Karpas-422 (cell line): ENCODE results near the gene TTC12. TPM values are rescaled to one million over a fixed set of nuclear protein-coding genes. Genes with fewer than 3 reads are reported as not detected.

Source experiments
- DNase-seq: peaks from one replicate; pipeline ENCODE4 v3.0.0-alpha.2; 2015
- H2AFZ ChIP-seq: fragments of 200-600 bp; sonication (generic); 2 replicates; pipeline ENCODE4 v1.6.1; 2014; ENCODE audit warnings: antibody characterized with exemption, low read length, mixed read lengths
- H3K27ac ChIP-seq: fragments of 200-600 bp; sonication (generic); 2 replicates; pipeline ENCODE4 v1.5.1; 2014; ENCODE audit warnings: mild to moderate bottlenecking, low read length, moderate library complexity
- H3K27me3 ChIP-seq: fragments of 200-600 bp; sonication (generic); 2 replicates; pipeline ENCODE4 v1.6.1; 2014; ENCODE audit warnings: low read length, mixed read lengths
- H3K36me3 ChIP-seq: fragments of 200-600 bp; sonication (generic); 2 replicates; pipeline ENCODE4 v1.6.1; 2014; ENCODE audit warnings: low read length, mixed read lengths; ENCODE audit not compliant: insufficient read depth
- H3K4me1 ChIP-seq: fragments of 200-600 bp; sonication (generic); 2 replicates; pipeline ENCODE4 v1.6.1; 2014; ENCODE audit warnings: mild to moderate bottlenecking, low read length, mixed read lengths
- H3K4me2 ChIP-seq: fragments of 200-600 bp; sonication (generic); 2 replicates; pipeline ENCODE4 v1.6.1; 2014; ENCODE audit warnings: low read length, low read depth, mild to moderate bottlenecking; ENCODE audit not compliant: poor library complexity, severe bottlenecking
- H3K4me3 ChIP-seq: fragments of 200-600 bp; sonication (generic); 2 replicates; pipeline ENCODE4 v1.5.1; 2014; ENCODE audit warnings: mild to moderate bottlenecking, antibody characterized with exemption, low read length, mixed read lengths
- H3K79me2 ChIP-seq: fragments of 200-600 bp; sonication (generic); 2 replicates; pipeline ENCODE4 v1.6.1; 2014; ENCODE audit warnings: mild to moderate bottlenecking, low read length, mixed read lengths
- H3K9ac ChIP-seq: fragments of 200-600 bp; sonication (generic); 2 replicates; pipeline ENCODE4 v1.6.0; 2014; ENCODE audit warnings: low read length
- H3K9me2 ChIP-seq: fragments of 200-600 bp; sonication (generic), shearing (Covaris generic); replicated peaks from 2 replicates; pipeline ENCODE4 v1.6.0; 2014; ENCODE audit warnings: mild to moderate bottlenecking, low read length, moderate library complexity; ENCODE audit not compliant: insufficient read depth
- H3K9me3 ChIP-seq: fragments of 300-700, 200-600 bp; sonication (generic); 2 replicates; pipeline ENCODE4 v1.6.1; 2014; ENCODE audit warnings: low read length, mixed read lengths
- H4K20me1 ChIP-seq: fragments of 200-600 bp; sonication (generic); 2 replicates; pipeline ENCODE4 v1.6.1; 2014; ENCODE audit warnings: mild to moderate bottlenecking, antibody characterized with exemption, low read length, low read depth; ENCODE audit not compliant: insufficient read depth
- total RNA-seq: library from RNA; depleted of rRNA; stranded (reverse); fragments of >200 nt; shearing (Covaris generic); gene quantifications from 2 replicates; pipeline ENCODE4 v1.2.3, GENCODE V29; 2014; ENCODE audit warnings: low replicate concordance; rRNA removed

The TTC12 gene
- total RNA-seq = 7.2 and 8.6 TPM in 2 replicates

GRCh38 chr11:113314389-113315301, at the start of gene TTC12:
Gene TTC12, plus strand, starts transcription at chr11:113314583. Its CDS starts 1,675 bp downstream, at chr11:113316258.
- Histone ChIP-seq H3K9me3 (no peaks in the 10 kb centered on the region), H3K4me2 (peak within 1 kb of the TSS; percentile 73), H3K27me3 (no peaks in the 10 kb centered on the region), H3K79me2 (peaks cover 10% of the 10 kb centered on the region; the same call in 1 of the 2 replicates), H2AFZ (peak within 1 kb of the TSS; percentile 50; the same call in 1 of the 2 replicates), H3K36me3 (no peaks in the 10 kb centered on the region), H3K9ac (peak within 1 kb of the TSS; percentile 80), H3K27ac (0 out of 2 replicates have a peak within 1 kb of the TSS, but pooled peaks have one; percentile 10), H3K4me3 (peak within 1 kb of the TSS; percentile 86), H3K9me2 (no peaks in the 10 kb centered on the region), H3K4me1 (peaks cover 16% of the 10 kb centered on the region), H4K20me1 (no peaks in the 10 kb centered on the region)
- DNase-seq = peak; percentile 94

GRCh38 chr11:113265362-113265761, 49.0 kb upstream of the TTC12 start:
- peak overlapping the region; percentile 24; the same call in 1 of the 2 replicates for H3K9ac ChIP-seq
- DNase-seq = no peak
- no peaks in the 10 kb centered on the region for H3K9me3 ChIP-seq
- peaks cover 72% of the 10 kb centered on the region for H3K4me1 ChIP-seq
- H3K27me3 ChIP-seq = no peaks in the 10 kb centered on the region
- H3K79me2 ChIP-seq = no peaks in the 10 kb centered on the region
- no peaks in the 10 kb centered on the region for H3K9me2 ChIP-seq
- no peaks in the 10 kb centered on the region for H4K20me1 ChIP-seq
- peak overlapping the region; percentile 62 for H3K27ac ChIP-seq
- H3K4me3 ChIP-seq = no peak overlapping the region
- H2AFZ ChIP-seq = no peak overlapping the region
- no peak overlapping the region for H3K4me2 ChIP-seq
- no peaks in the 10 kb centered on the region for H3K36me3 ChIP-seq

- Histone ChIP-seq H3K4me2 (no peak overlapping the region), H3K9me3 (no peaks in the 10 kb centered on the region), H3K27me3 (no peaks in the 10 kb centered on the region), H3K36me3 (no peaks in the 10 kb centered on the region), H3K4me1 (peaks cover 55% of the 10 kb centered on the region), H3K27ac (0 out of 2 replicates have a peak overlapping the region, but pooled peaks have one; percentile 22), H3K79me2 (no peaks in the 10 kb centered on the region), H4K20me1 (no peaks in the 10 kb centered on the region), H3K4me3 (no peak overlapping the region), H3K9me2 (no peaks in the 10 kb centered on the region), H2AFZ (no peak overlapping the region), H3K9ac (peak overlapping the region; percentile 37; the same call in 1 of the 2 replicates)
- no peak for DNase-seq
Measured at GRCh38 chr11:113267493-113267892, 46.9 kb upstream of the TTC12 start.

DNA sequence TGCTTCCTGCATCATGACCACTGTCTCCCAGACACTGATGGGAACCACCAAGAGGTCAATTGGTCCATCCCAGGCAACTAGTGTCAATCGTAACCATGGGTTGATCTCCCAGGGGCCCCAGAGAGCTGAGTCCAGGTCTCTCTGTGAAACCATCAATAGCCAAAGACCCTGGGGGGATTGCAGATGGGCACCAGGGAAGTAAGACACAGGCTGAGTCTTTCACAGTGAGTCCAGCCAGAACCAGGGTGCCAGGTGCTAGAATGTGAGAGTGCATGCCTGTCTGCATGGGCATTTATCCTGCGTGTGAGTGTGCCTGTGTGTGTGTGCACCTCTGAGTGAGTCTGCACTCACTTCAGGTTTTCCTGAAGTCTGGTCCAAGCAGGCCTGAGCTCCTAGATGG, 45.3 kb upstream of the TTC12 start:
- H3K9ac ChIP-seq = no peak overlapping the region
- no peaks in the 10 kb centered on the region for H3K27me3 ChIP-seq
- H3K79me2 ChIP-seq = no peaks in the 10 kb centered on the region
- H3K27ac ChIP-seq = no peak overlapping the region
- no peak overlapping the region for H3K4me2 ChIP-seq
- DNase-seq = no peak
- no peaks in the 10 kb centered on the region for H4K20me1 ChIP-seq
- H3K36me3 ChIP-seq = no peaks in the 10 kb centered on the region
- H3K9me3 ChIP-seq = no peaks in the 10 kb centered on the region
- H2AFZ ChIP-seq = no peak overlapping the region
- no peaks in the 10 kb centered on the region for H3K9me2 ChIP-seq
- H3K4me3 ChIP-seq = no peak overlapping the region
- peaks cover 44% of the 10 kb centered on the region for H3K4me1 ChIP-seq

DNA sequence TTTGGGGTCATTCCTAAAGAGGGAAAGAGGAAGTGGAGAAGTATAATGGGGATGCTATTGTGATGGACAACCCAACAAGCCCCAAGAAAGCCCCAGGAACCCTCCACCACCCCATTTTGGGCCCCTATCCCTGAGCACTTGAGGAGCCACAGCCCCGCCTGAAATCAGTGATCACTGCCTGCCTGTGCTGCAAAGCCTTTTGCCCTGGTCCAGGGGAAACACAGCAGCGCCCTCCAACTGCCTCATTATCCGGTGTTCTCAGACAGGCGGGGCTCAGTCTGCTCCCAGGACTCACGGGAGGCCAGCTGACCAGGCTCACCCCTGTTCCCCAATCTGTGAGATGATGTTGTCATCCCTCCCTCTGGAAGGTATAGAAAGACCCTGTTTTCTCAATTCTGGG, 44.7 kb upstream of the TTC12 start:
- Histone ChIP-seq H3K79me2 (no peaks in the 10 kb centered on the region), H4K20me1 (no peaks in the 10 kb centered on the region), H3K9me3 (no peaks in the 10 kb centered on the region), H3K4me1 (peaks cover 44% of the 10 kb centered on the region), H2AFZ (no peak overlapping the region), H3K9ac (no peak overlapping the region), H3K4me3 (no peak overlapping the region), H3K27ac (no peak overlapping the region), H3K27me3 (no peaks in the 10 kb centered on the region), H3K4me2 (no peak overlapping the region), H3K9me2 (no peaks in the 10 kb centered on the region), H3K36me3 (no peaks in the 10 kb centered on the region)
- DNase-seq = no peak

DNA sequence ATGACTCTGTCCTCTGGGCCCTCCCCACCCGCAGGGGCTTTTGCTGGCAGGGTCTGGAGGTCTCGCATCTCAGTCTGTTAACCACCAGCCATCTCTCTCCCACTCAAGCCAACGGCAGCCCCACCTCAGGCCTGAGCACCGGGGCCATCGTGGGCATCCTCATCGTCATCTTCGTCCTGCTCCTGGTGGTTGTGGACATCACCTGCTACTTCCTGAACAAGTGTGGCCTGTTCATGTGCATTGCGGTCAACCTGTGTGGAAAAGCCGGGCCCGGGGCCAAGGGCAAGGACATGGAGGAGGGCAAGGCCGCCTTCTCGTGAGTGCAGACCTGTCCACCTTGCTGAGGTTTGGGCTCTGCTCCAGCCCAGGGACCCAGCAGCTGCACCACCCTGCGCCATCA, 44.3 kb upstream of the TTC12 start:
- Histone ChIP-seq H3K36me3 (no peaks in the 10 kb centered on the region), H3K9me3 (no peaks in the 10 kb centered on the region), H4K20me1 (no peaks in the 10 kb centered on the region), H3K27me3 (no peaks in the 10 kb centered on the region), H3K4me3 (no peak overlapping the region), H3K27ac (no peak overlapping the region), H3K79me2 (no peaks in the 10 kb centered on the region), H2AFZ (no peak overlapping the region), H3K4me2 (no peak overlapping the region), H3K9me2 (no peaks in the 10 kb centered on the region), H3K4me1 (peaks cover 44% of the 10 kb centered on the region), H3K9ac (no peak overlapping the region)
- no peak for DNase-seq

- H3K27ac ChIP-seq = no peak overlapping the region
- H2AFZ ChIP-seq = no peak overlapping the region
- H3K36me3 ChIP-seq = no peaks in the 10 kb centered on the region
- no peak overlapping the region for H3K4me2 ChIP-seq
- H3K9me3 ChIP-seq = no peaks in the 10 kb centered on the region
- no peaks in the 10 kb centered on the region for H4K20me1 ChIP-seq
- no peaks in the 10 kb centered on the region for H3K9me2 ChIP-seq
- no peak for DNase-seq
- peaks cover 29% of the 10 kb centered on the region for H3K4me1 ChIP-seq
- no peaks in the 10 kb centered on the region for H3K27me3 ChIP-seq
- no peak overlapping the region for H3K9ac ChIP-seq
- H3K79me2 ChIP-seq = no peaks in the 10 kb centered on the region
- no peak overlapping the region for H3K4me3 ChIP-seq
Measured at GRCh38 chr11:113271551-113272245, 42.7 kb upstream of the TTC12 start.

DNA sequence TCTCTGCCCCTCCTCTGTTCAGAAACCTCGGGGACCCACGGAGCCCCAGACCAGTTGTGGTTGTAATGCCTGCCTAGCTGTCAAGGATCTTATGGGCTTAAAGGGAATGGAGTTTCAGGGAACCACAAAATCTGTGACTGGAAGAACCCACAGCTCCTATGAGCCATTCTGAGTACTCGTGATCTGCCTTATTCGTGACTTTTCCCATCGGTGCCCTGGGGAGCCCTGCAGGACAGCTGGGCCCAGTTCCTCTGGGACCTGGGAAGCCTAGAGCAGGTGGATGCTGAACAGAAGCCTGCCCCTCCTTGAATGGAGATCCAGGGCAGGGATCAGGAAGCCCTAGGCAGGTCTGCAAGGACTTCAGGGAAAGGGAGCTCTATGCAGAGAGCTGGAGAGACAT, 42.1 kb upstream of the TTC12 start:
- Histone ChIP-seq H3K9me2 (no peaks in the 10 kb centered on the region), H3K9ac (no peak overlapping the region)

More for the DNA sequence above, 42.1 kb upstream of the TTC12 start:
- no peaks in the 10 kb centered on the region for H3K36me3 ChIP-seq
- no peak overlapping the region for H3K4me3 ChIP-seq
- no peak overlapping the region for H3K27ac ChIP-seq
- no peaks in the 10 kb centered on the region for H3K9me3 ChIP-seq
- no peaks in the 10 kb centered on the region for H3K27me3 ChIP-seq
- no peak overlapping the region for H3K4me2 ChIP-seq
- H2AFZ ChIP-seq = no peak overlapping the region
- no peaks in the 10 kb centered on the region for H3K79me2 ChIP-seq
- no peaks in the 10 kb centered on the region for H4K20me1 ChIP-seq
- H3K4me1 ChIP-seq = peaks cover 23% of the 10 kb centered on the region
- DNase-seq = no peak
